Tibial nerve (tissue), 4 donors: ENCODE measurements around the gene RYR3. TPM values are rescaled to one million over a fixed set of nuclear protein-coding genes. Genes with fewer than 3 reads are reported as not detected.

ENCODE experiments used
- DNase-seq, 2 donors: peaks; one replicate each; pipeline ENCODE4 v3.0.0-alpha.2; 2019; ENCODE audit warnings: low spot score in 2 of 2
- H3K27ac ChIP-seq, 4 donors: fragments of 200-600 bp; sonication (generic) in 3 of 4; one replicate each; pipeline ENCODE4 v1.5.1; 2017 to 2019; ENCODE audit warnings: mild to moderate bottlenecking in 1 of 4
- H3K27me3 ChIP-seq, 2 donors: fragments of 200-600 bp; sonication (generic) in 1 of 2; one replicate each; pipeline versions ENCODE4 v1.5.1 to v1.6.0; 2017 to 2019
- H3K36me3 ChIP-seq, 3 donors: fragments of 200-600 bp; sonication (generic); one replicate each; pipeline ENCODE4 v1.5.1; 2018 to 2019
- H3K4me1 ChIP-seq, 4 donors: fragments of 200-600 bp; sonication (generic) in 3 of 4; one replicate each; pipeline ENCODE4 v1.5.1; 2017 to 2019
- H3K4me3 ChIP-seq, 4 donors: fragments of 200-600 bp; sonication (generic) in 3 of 4; one replicate each; pipeline ENCODE4 v1.5.1; 2017 to 2019; ENCODE audit warnings: mild to moderate bottlenecking in 1 of 4, moderate library complexity in 1 of 4
- H3K9me3 ChIP-seq, 4 donors: fragments of 200-600 bp; sonication (generic) in 3 of 4; one replicate each; pipeline ENCODE4 v1.5.1; 2017 to 2019
- CTCF ChIP-seq, 5 experiments: fragments of 200-600 bp in 3 of 5; fragments of 450-650 bp in 2 of 5; sonication (generic) in 3 of 5; IDR thresholded peaks; one replicate each; pipeline ENCODE4 v1.5.1; 2016 to 2019; ENCODE audit warnings: antibody characterized with exemption in 5 of 5, mild to moderate bottlenecking in 3 of 5, moderate library complexity in 2 of 5
- EP300 ChIP-seq, 2 donors: sonication (generic); formaldehyde crosslinking; IDR thresholded peaks; one replicate each; pipeline ENCODE4 v1.6.1; 2017; ENCODE audit warnings: antibody characterized with exemption in 2 of 2, mild to moderate bottlenecking in 1 of 2
- POLR2A ChIP-seq, 2 donors: fragments of 450-650 bp; IDR thresholded peaks; one replicate each; pipeline ENCODE4 v1.6.1; 2017; ENCODE audit warnings: antibody characterized with exemption in 2 of 2, mild to moderate bottlenecking in 2 of 2, moderate library complexity in 2 of 2
- WGBS, 2 donors: methylation state at CpG; one replicate each; pipeline ENCODE4 v1.1.5; 2018; 5-methylcytosine and 5-hydroxymethylcytosine counted together
- total RNA-seq, 4 donors: library from RNA; depleted of rRNA; stranded (reverse); fragments of >200 nt; gene quantifications; one replicate each; pipeline ENCODE4 v1.1.0, GENCODE V29; 2016

Gene RYR3
- total RNA-seq, 4 donors from 2014 or later, result 1.2 to 7.0 (median 5.4) TPM

- no peak for DNase-seq
- 50 to 51% methylated on average over 2 of the region's 2 CpGs for WGBS, 2 donors
These were observed 577.4 kb downstream of the RYR3 start for GRCh38 chr15:33888176-33888575.

GRCh38 chr15:33894193-33894592 lies 583.4 kb downstream of the RYR3 start:
- Histone ChIP-seq H3K27me3 (no peaks in the 10 kb centered on the region), H3K4me3 (no peak overlapping the region), H3K4me1 (peaks cover 0 to 4% (median 0%) of the 10 kb centered on the region in 4 donors), H3K27ac (no peak overlapping the region), H3K36me3 (no peaks in the 10 kb centered on the region), H3K9me3 (no peaks in the 10 kb centered on the region)
- WGBS, 2 donors, result 95 to 96% methylated on average over 6 of the region's 6 CpGs
- TF ChIP-seq EP300 (IDR thresholded peaks at IDR 0.05) (no peak), POLR2A (IDR thresholded peaks at IDR 0.05) (no peak), CTCF (IDR thresholded peaks at IDR 0.05) (no peak)
- DNase-seq, result no peak

More at GRCh38 chr15:33888176-33888575, 577.4 kb downstream of the RYR3 start:
- TF ChIP-seq POLR2A (IDR thresholded peaks at IDR 0.05) (no peak), EP300 (IDR thresholded peaks at IDR 0.05) (no peak), CTCF (IDR thresholded peaks at IDR 0.05) (no peak)
- H3K27me3 ChIP-seq, result no peaks in the 10 kb centered on the region
- H3K36me3 ChIP-seq, result no peaks in the 10 kb centered on the region
- H3K4me3 ChIP-seq, result no peak overlapping the region
- no peaks in the 10 kb centered on the region for H3K9me3 ChIP-seq
- no peaks in the 10 kb centered on the region for H3K4me1 ChIP-seq
- H3K27ac ChIP-seq, result no peak overlapping the region

GRCh38 chr15:33902043-33902442 lies 591.3 kb downstream of the RYR3 start:
- Histone ChIP-seq H3K4me3 (no peak overlapping the region), H3K4me1 (peaks cover 0 to 6% (median 0%) of the 10 kb centered on the region in 4 donors), H3K36me3 (no peaks in the 10 kb centered on the region), H3K27me3 (no peaks in the 10 kb centered on the region), H3K27ac (no peak overlapping the region), H3K9me3 (no peaks in the 10 kb centered on the region)
- 0 to 3% methylated on average over 1 of the region's 1 CpG for WGBS, 2 donors
- no peak for TF ChIP-seq EP300 (IDR thresholded peaks at IDR 0.05)
- TF ChIP-seq CTCF (IDR thresholded peaks at IDR 0.05), result no peak
- no peak for DNase-seq

GRCh38 chr15:33903661-33904060 lies 592.9 kb downstream of the RYR3 start:
- no peaks in the 10 kb centered on the region for H3K27me3 ChIP-seq
- no peak for DNase-seq
- H3K4me3 ChIP-seq, result no peak overlapping the region
- TF ChIP-seq EP300 (IDR thresholded peaks at IDR 0.05) (no peak), CTCF (IDR thresholded peaks at IDR 0.05) (no peak), POLR2A (IDR thresholded peaks at IDR 0.05) (no peak)
- peaks cover 0 to 10% (median 0%) of the 10 kb centered on the region in 4 donors for H3K4me1 ChIP-seq
- H3K27ac ChIP-seq, result no peak overlapping the region
- no peaks in the 10 kb centered on the region for H3K36me3 ChIP-seq
- no peaks in the 10 kb centered on the region for H3K9me3 ChIP-seq
- 87 to 90% methylated on average over 2 of the region's 2 CpGs for WGBS, 2 donors

- no peak for TF ChIP-seq POLR2A (IDR thresholded peaks at IDR 0.05)
- TF ChIP-seq EP300 (IDR thresholded peaks at IDR 0.05), result no peak
- no peak for TF ChIP-seq CTCF (IDR thresholded peaks at IDR 0.05)
- peaks cover 0 to 10% (median 0%) of the 10 kb centered on the region in 4 donors for H3K4me1 ChIP-seq
These were observed 596.6 kb downstream of the RYR3 start for GRCh38 chr15:33907326-33907725.

More at GRCh38 chr15:33907326-33907725, 596.6 kb downstream of the RYR3 start:
- no peaks in the 10 kb centered on the region for H3K27me3 ChIP-seq
- no peaks in the 10 kb centered on the region for H3K9me3 ChIP-seq
- no peak overlapping the region for H3K27ac ChIP-seq
- no peaks in the 10 kb centered on the region for H3K36me3 ChIP-seq
- no peak overlapping the region for H3K4me3 ChIP-seq
- no peak for DNase-seq
